Epithelial cell of esophagus (primary cell): ENCODE results near the gene FBXO44.

Experiments
- DNase-seq: peaks from one replicate; pipeline ENCODE4 v3.0.0; 2010; ENCODE audit warnings: low read depth
- H3K4me3 ChIP-seq: 2 replicates; pipeline ENCODE4 v1.5.1; 2011; ENCODE audit warnings: mild to moderate bottlenecking, low read length, control low read depth
- TF ChIP-seq, protein P1 (sequence below): IDR thresholded peaks from 2 replicates; pipeline ENCODE4 v1.5.1; 2011; ENCODE audit warnings: low read depth, mild to moderate bottlenecking, low read length, control low read depth, inconsistent platforms; ENCODE audit not compliant: insufficient read depth; ENCODE audit errors: missing control alignments

FBXO44 gene

DNA sequence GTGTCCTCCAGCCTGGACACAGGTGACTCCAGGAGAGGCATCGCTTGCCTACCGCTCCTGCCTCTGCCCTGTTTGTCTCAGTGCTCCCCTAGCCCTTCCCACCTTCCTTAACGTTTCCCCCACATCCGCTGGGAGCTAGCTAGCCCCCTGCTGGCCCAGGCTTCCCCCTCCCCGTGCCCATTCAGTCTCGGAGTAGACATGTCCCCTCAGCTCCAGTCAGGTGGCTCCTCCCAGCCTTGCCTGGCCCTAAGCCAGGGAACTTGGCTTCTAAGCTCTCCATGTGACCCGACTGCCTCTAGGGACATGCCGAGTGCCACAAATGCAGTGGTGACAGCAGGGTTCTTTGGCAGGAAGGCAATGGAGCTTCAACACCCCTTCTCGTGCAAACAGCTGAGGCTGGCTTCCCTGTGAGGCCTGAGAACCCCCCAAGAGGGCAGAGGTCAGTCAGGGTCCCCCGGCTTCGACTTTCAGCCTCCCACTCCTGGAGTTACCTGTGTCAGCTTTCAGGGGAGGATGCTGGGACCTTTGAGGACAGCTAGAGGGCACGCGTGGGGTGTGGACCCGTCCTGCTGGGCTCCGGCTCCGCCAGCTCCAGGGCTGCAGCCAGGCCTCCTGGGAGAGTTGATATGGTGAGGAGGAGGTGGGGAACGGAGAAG is 53.1 kb downstream of the FBXO44 start:
- no peak overlapping the region for H3K4me3 ChIP-seq
- no peak for DNase-seq
- TF ChIP-seq, protein P1, sequence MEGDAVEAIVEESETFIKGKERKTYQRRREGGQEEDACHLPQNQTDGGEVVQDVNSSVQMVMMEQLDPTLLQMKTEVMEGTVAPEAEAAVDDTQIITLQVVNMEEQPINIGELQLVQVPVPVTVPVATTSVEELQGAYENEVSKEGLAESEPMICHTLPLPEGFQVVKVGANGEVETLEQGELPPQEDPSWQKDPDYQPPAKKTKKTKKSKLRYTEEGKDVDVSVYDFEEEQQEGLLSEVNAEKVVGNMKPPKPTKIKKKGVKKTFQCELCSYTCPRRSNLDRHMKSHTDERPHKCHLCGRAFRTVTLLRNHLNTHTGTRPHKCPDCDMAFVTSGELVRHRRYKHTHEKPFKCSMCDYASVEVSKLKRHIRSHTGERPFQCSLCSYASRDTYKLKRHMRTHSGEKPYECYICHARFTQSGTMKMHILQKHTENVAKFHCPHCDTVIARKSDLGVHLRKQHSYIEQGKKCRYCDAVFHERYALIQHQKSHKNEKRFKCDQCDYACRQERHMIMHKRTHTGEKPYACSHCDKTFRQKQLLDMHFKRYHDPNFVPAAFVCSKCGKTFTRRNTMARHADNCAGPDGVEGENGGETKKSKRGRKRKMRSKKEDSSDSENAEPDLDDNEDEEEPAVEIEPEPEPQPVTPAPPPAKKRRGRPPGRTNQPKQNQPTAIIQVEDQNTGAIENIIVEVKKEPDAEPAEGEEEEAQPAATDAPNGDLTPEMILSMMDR = no peak

DNA sequence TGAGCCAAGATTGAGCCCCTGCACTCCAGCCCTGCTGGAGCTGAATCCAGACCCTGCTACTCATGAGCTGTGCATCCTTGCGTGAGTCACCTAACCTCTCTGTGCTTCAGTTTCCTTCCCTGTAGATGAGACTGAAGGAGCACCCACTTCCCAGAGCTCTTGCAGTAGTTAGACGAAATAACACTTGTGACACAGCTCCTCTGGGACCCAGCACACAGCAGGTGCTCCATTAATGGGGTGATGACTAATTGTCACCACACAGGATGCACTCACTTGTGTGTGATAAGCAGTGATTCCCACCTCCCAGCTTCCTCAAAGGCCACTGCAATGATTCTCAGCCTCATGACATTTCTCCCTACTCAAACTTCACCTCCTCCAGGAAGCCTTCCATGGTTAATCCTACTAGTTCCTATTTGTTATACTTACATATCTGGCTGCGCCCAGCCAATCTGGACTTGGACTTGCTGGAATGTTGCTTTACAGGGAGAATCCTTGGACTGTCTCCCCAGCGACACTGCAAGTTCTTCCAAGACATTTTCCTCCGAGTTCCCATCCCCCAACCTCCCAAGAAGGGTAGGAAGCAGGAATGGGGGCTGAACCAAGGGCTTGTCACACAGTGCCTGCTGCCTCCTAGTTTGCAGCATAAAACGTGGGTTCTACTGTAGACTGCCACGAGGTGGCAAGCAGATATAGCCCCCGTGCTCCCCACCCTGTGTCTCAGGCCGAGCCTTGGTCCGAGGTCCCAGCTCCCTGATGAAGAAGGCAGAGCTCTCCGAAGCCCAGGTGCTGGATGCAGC is 54.1 kb downstream of the FBXO44 start:
- no peak overlapping the region for H3K4me3 ChIP-seq
- TF ChIP-seq, protein P1 = no peak
- DNase-seq = no peak

DNA sequence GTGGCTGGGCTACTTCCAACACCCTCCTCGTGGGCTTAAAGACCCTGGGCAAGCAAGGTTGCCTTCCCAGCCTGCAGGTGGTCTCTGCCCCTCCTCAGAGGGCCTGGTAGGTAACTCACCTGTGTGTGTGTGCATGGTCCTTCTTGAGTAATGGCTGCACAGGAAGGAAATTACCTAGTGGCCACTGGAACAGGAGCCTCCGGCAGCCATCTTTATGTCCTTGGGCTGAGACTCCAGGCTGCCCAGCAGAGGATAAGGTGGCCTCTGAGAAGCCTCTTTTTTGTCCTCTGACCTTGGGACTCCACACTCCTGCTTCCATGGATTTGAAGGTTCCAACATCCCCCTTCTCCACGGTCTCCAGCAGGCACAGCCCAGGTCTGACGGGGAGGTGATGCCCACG is 56.8 kb downstream of the FBXO44 start:
- no peak overlapping the region for H3K4me3 ChIP-seq
- TF ChIP-seq, protein P1 = no peak
- no peak for DNase-seq

DNA sequence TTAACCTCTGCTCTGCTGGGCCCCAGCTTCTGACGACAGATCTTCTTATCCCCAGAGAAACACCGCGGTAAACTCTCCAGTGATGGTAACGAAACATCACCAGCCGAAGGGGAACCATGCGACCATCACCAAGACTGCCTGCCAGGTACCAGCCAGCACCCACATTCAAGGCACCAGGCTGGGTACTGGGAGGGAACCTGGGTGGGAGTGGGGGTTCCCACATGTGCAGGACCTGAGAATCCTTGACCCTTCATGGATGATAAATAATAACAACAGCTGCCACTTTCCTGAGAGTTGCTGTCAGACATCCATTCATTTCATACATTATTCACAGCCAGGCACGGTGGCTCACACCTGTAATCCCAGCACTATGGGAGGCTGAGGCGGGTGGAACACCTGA is 57.6 kb downstream of the FBXO44 start:
- no peak overlapping the region for H3K4me3 ChIP-seq
- TF ChIP-seq, protein P1 = no peak
- no peak for DNase-seq
